ENCODE results near the gene ZNF683. TPM values are rescaled to one million over a fixed set of nuclear protein-coding genes. Genes with fewer than 3 reads are reported as not detected.

ZNF683 gene
- total and polyA plus RNA-seq, 10 of the 15 experiments (the other 5 are each of a cell fraction or from before 2014, with no cell fraction given): not detected

- POLR2A ChIA-PET: interaction anchor here (0.6 to 10.6 kb wide), 13 partner anchors 11 to 1160 kb away, joined by 3 to 253 read pairs (median 5); partner anchors contain the start of genes CEP85, HMGN2, SH3BGRL3 and UBXN11
- Histone ChIP-seq H3K36me3 (ENCODE audit: control insufficient read depth in 2 of 2, insufficient read depth in 2 of 2, low read length in 1 of 2) (peaks cover 0 to 3% of the 10 kb centered on the region in 2 experiments; a peak in 1 of 4 replicates), H3K4me3 (peak overlapping the region; percentile 96), H3K9me3 (replicated peaks; ENCODE audit: control insufficient read depth, insufficient read depth, low read length) (no peaks in the 10 kb centered on the region), H3K9ac (ENCODE audit: control insufficient read depth, insufficient read depth, low read length) (peak overlapping the region; percentile 57), H3K27me3 (replicated peaks in 1 of 2; ENCODE audit: control insufficient read depth in 2 of 2, insufficient read depth in 2 of 2, low read length in 1 of 2) (no peaks in the 10 kb centered on the region), H4K20me1 (ENCODE audit: control insufficient read depth, insufficient read depth) (no peaks in the 10 kb centered on the region), H2AFZ (ENCODE audit: control insufficient read depth, low read depth, low read length) (peak overlapping the region; percentile 20), H3K27ac (ENCODE audit: control insufficient read depth, insufficient read depth) (peak overlapping the region; percentile 89), H3K79me2 (ENCODE audit: control insufficient read depth, insufficient read depth, low read length) (peaks cover 23% of the 10 kb centered on the region), H3K4me1 (ENCODE audit: control insufficient read depth, insufficient read depth, low read length) (peaks cover 54% of the 10 kb centered on the region), H3K4me2 (ENCODE audit: control insufficient read depth, insufficient read depth) (peak overlapping the region; percentile 57)
- ATAC-seq: peak; percentile 46
- FAIRE-seq: peak; percentile 78
- DNase-seq (ENCODE audit: low read depth, low spot score): no peak
- in situ Hi-C loops (cut with MboI): no loop called here
- WGBS (ENCODE audit: insufficient coverage, insufficient replicate concordance, low lambda C conversion rate, missing lambda C conversion rate): 3% methylated on average over 9 of the region's 9 CpGs
- CTCF ChIA-PET: interaction anchor here (0.6 to 11.6 kb wide), 19 partner anchors 8 to 464 kb away, joined by 3 to 879 read pairs (median 3); partner anchors contain the start of genes CEP85, PAFAH2, SH3BGRL3 and ZNF593
- no TSS peak for BruUV-seq (replicated peaks)
- RAD21 ChIA-PET (ENCODE audit: unreplicated experiment): interaction anchor here (0.7 to 10.4 kb wide), 15 partner anchors 10 to 224 kb away, joined by 3 to 477 read pairs (median 5); partner anchors contain the start of genes CEP85, SH3BGRL3, UBXN11 and ZNF593
- SMC1A ChIA-PET (ENCODE audit: uncharacterized antibody, unreplicated experiment): interaction anchor here (0.6 to 14.9 kb wide), 6 partner anchors 8 to 88 kb away, joined by 3 to 474 read pairs (median 22); partner anchors contain the start of genes SH3BGRL3 and UBXN11
- intact Hi-C loops (cut with micrococcal nuclease; ENCODE audit: unreplicated experiment): loop anchor here (5.0 kb wide), 2 partner anchors 81 to 211 kb away; no protein-coding TSS in a partner anchor
- TF ChIP-seq EED (IDR thresholded peaks at IDR 0.05; ENCODE audit: low read depth): peak; percentile 67
- no peak for TF ChIP-seq CBFB (IDR thresholded peaks at IDR 0.05; ENCODE audit: low read depth)
- TF ChIP-seq TCF7 (IDR thresholded peaks at IDR 0.05; ENCODE audit: borderline replicate concordance): no peak
- TF ChIP-seq RUNX3 (IDR thresholded peaks at IDR 0.05; ENCODE audit: low read length): peak; percentile 32; the same call in 1 of the 2 replicates
- TF ChIP-seq MTA3 (IDR thresholded peaks at IDR 0.05; ENCODE audit: borderline replicate concordance, low read length): peak; percentile 77; the same call in 1 of the 2 replicates
- TF ChIP-seq RAD51 (IDR thresholded peaks at IDR 0.05): peak; percentile 80
- TF ChIP-seq ZNF687 (IDR thresholded peaks at IDR 0.05): no peak; the same call in 1 of the 2 replicates
- 0 out of 2 replicates have a peak, but pooled peaks have one; percentile 1 for TF ChIP-seq TAF1 (IDR thresholded peaks at IDR 0.05; ENCODE audit: borderline replicate concordance, low read depth, low read length)
- TF ChIP-seq YY1 (IDR thresholded peaks at IDR 0.05; ENCODE audit: low read depth, low read length): peak; percentile 19; the same call in 1 of the 2 replicates
- TF ChIP-seq ZNF274 (IDR thresholded peaks at IDR 0.05; ENCODE audit: insufficient read depth, insufficient read length): no peak
- no peak for TF ChIP-seq KAT2A (conservative IDR thresholded peaks at IDR 0.05; ENCODE audit: control insufficient read depth, low read depth, low read length)
- TF ChIP-seq BHLHE40 (IDR thresholded peaks at IDR 0.05; ENCODE audit: borderline replicate concordance in 1 of 2, low read depth in 2 of 2, low read length in 1 of 2): peak; percentile 73 to 76; a peak in 3 of 4 replicates
- TF ChIP-seq STAT3 (IDR thresholded peaks at IDR 0.05; ENCODE audit: low read depth, low read length): no peak
- TF ChIP-seq MXI1 (IDR thresholded peaks at IDR 0.05; ENCODE audit: low read depth, low read length): 0 out of 2 replicates have a peak, but pooled peaks have one; percentile 19
- TF ChIP-seq, protein P1, sequence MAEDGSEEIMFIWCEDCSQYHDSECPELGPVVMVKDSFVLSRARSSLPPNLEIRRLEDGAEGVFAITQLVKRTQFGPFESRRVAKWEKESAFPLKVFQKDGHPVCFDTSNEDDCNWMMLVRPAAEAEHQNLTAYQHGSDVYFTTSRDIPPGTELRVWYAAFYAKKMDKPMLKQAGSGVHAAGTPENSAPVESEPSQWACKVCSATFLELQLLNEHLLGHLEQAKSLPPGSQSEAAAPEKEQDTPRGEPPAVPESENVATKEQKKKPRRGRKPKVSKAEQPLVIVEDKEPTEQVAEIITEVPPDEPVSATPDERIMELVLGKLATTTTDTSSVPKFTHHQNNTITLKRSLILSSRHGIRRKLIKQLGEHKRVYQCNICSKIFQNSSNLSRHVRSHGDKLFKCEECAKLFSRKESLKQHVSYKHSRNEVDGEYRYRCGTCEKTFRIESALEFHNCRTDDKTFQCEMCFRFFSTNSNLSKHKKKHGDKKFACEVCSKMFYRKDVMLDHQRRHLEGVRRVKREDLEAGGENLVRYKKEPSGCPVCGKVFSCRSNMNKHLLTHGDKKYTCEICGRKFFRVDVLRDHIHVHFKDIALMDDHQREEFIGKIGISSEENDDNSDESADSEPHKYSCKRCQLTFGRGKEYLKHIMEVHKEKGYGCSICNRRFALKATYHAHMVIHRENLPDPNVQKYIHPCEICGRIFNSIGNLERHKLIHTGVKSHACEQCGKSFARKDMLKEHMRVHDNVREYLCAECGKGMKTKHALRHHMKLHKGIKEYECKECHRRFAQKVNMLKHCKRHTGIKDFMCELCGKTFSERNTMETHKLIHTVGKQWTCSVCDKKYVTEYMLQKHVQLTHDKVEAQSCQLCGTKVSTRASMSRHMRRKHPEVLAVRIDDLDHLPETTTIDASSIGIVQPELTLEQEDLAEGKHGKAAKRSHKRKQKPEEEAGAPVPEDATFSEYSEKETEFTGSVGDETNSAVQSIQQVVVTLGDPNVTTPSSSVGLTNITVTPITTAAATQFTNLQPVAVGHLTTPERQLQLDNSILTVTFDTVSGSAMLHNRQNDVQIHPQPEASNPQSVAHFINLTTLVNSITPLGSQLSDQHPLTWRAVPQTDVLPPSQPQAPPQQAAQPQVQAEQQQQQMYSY (CRISPR knock-in tag; IDR thresholded peaks at IDR 0.05): no peak
Measured at GRCh38 chr1:26318338-26319064, 54.0 kb downstream of the ZNF683 start.
